GM19438 (cell line): ENCODE measurements around the gene MAU2.
"Not testable (repeated sequence)": the region's sequence is repeated elsewhere in the genome, so short reads cannot be mapped to it uniquely, and the experiment has no call there.

Experiments
- ATAC-seq: cut with Tn5 transposase; IDR thresholded peaks from one replicate; pipeline ENCODE4 v1.9.1; 2021; ENCODE audit warnings: low read depth; ENCODE audit not compliant: unreplicated experiment

Gene MAU2

GRCh38 chr19:19381007-19381926, 60.6 kb downstream of the MAU2 start:
- ATAC-seq, result no peak

GRCh38 chr19:19382118-19382517, 61.5 kb downstream of the MAU2 start:
- no peak for ATAC-seq

GRCh38 chr19:19384486-19384885, 63.9 kb downstream of the MAU2 start:
- ATAC-seq, result no peak

GRCh38 chr19:19385131-19385895, 64.7 kb downstream of the MAU2 start:
- peak; percentile 91 for ATAC-seq

- peak; percentile 10 for ATAC-seq
Observed at GRCh38 chr19:19385896-19386869, 65.6 kb downstream of the MAU2 start.

GRCh38 chr19:19387108-19387507, 66.5 kb downstream of the MAU2 start:
- ATAC-seq, result no peak

GRCh38 chr19:19388568-19389555, 68.2 kb downstream of the MAU2 start:
- ATAC-seq, result no peak

GRCh38 chr19:19389683-19390082, 69.1 kb downstream of the MAU2 start:
- ATAC-seq, result not testable (repeated sequence)

GRCh38 chr19:19394333-19394732, 73.7 kb downstream of the MAU2 start:
- ATAC-seq, result not testable (repeated sequence)

- no peak for ATAC-seq
Observed at GRCh38 chr19:19399733-19400433, 79.3 kb downstream of the MAU2 start.

GRCh38 chr19:19402656-19403372, 82.2 kb downstream of the MAU2 start:
- ATAC-seq, result no peak

GRCh38 chr19:19403373-19403901, 82.8 kb downstream of the MAU2 start:
- ATAC-seq, result no peak

GRCh38 chr19:19404879-19405860, 84.5 kb downstream of the MAU2 start, which contains the start of gene GATAD2A:
GATAD2A (plus strand) TSS chr19:19405675; CDS start chr19:19465346, 59,671 bp downstream.
- ATAC-seq, result peak; percentile 61

- ATAC-seq, result peak; percentile 4
Observed at GRCh38 chr19:19405971-19406877, 85.6 kb downstream of the MAU2 start.

GRCh38 chr19:19406878-19407632, 86.4 kb downstream of the MAU2 start:
- ATAC-seq, result no peak
